Nephron (organoid): ENCODE results near the gene COL4A1.
A peak's percentile ranks its signal among the peaks of the same experiment; 100 is the strongest.

ENCODE experiments used
- H3K27ac Mint-ChIP-seq, 3 experiments: 2 replicates each; pipeline ENCODE4 v1.8.0; 2020; ENCODE audit warnings: mixed read lengths in 3 of 3, mild to moderate bottlenecking in 2 of 3, moderate library complexity in 1 of 3
- H3K27me3 Mint-ChIP-seq: 2 replicates; pipeline ENCODE4 v1.8.0; 2021; ENCODE audit warnings: low read depth, mild to moderate bottlenecking, moderate library complexity, mixed read lengths
- H3K36me3 Mint-ChIP-seq: 2 replicates; pipeline ENCODE4 v1.8.0; 2020; ENCODE audit warnings: low read depth, mixed read lengths
- H3K4me1 Mint-ChIP-seq: 2 replicates; pipeline ENCODE4 v1.8.0; 2020; ENCODE audit warnings: mixed read lengths
- H3K4me3 Mint-ChIP-seq, 3 experiments: 2 replicates each; pipeline ENCODE4 v1.8.0; 2020; ENCODE audit warnings: mild to moderate bottlenecking in 3 of 3, mixed read lengths in 3 of 3, moderate library complexity in 2 of 3
- H3K9me3 Mint-ChIP-seq: 2 replicates; pipeline ENCODE4 v1.8.0; 2020; ENCODE audit warnings: mixed read lengths
- CTCF ChIP-seq, 3 experiments: fragments of 200-600 bp; sonication (generic); IDR thresholded peaks; one replicate each; pipeline ENCODE4 v1.5.0; 2021; ENCODE audit warnings: antibody characterized with exemption in 3 of 3; ENCODE audit not compliant: unreplicated experiment in 3 of 3

Gene COL4A1

DNA sequence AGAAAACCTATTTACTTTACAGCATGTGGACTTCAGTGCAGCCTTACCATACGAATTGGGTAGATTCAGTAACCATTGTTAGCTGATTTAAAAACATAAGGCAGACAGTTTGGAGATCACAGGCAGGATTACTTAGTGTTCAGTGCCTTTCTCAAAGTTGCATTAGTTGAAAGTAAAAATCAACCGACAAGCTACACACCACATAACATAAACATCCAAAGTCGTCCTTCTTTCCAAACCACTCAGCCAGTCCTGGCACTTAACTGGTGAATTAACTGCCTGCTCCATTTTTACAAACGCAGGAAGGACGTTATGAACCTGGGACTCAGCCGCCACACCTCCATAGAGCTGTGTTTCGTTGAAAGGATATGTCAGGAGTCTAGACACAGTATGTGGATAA lies 91.4 kb downstream of the COL4A1 start:
- Mint-ChIP-seq H3K4me1 (peaks cover 42% of the 10 kb centered on the region), H3K27me3 (no peaks in the 10 kb centered on the region), H3K27ac (peak overlapping the region in 2 of 3 experiments; percentile 2 to 68), H3K36me3 (peaks cover 25% of the 10 kb centered on the region), H3K9me3 (no peaks in the 10 kb centered on the region), H3K4me3 (no peak overlapping the region)
- no peak for TF ChIP-seq CTCF (IDR thresholded peaks at IDR 0.05; ENCODE audit: unreplicated experiment in 3 of 3)

DNA sequence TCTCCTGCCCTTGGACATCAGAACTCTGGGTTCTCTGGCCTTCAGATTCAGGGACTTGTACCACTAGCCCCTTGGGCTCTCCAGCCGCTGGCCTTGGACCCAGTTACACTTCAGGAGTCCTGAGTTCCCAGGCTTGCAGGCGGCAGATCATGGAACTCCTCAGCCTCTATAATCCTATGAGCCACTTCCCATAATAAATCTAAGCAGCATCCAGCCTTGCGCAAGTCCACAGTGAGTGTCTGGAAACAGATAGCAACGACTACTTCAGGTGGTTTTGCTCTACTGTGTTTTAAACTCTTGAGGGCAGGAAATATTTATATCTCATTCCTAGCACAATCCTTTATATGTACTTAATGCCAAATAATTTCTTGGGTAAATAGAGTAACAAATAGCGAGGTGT lies 92.3 kb downstream of the COL4A1 start:
- no peak for TF ChIP-seq CTCF (IDR thresholded peaks at IDR 0.05; ENCODE audit: unreplicated experiment in 3 of 3)
- Mint-ChIP-seq H3K4me1 (peaks cover 38% of the 10 kb centered on the region), H3K27me3 (no peaks in the 10 kb centered on the region), H3K9me3 (no peaks in the 10 kb centered on the region), H3K27ac (no peak overlapping the region), H3K36me3 (peaks cover 31% of the 10 kb centered on the region), H3K4me3 (no peak overlapping the region)

DNA sequence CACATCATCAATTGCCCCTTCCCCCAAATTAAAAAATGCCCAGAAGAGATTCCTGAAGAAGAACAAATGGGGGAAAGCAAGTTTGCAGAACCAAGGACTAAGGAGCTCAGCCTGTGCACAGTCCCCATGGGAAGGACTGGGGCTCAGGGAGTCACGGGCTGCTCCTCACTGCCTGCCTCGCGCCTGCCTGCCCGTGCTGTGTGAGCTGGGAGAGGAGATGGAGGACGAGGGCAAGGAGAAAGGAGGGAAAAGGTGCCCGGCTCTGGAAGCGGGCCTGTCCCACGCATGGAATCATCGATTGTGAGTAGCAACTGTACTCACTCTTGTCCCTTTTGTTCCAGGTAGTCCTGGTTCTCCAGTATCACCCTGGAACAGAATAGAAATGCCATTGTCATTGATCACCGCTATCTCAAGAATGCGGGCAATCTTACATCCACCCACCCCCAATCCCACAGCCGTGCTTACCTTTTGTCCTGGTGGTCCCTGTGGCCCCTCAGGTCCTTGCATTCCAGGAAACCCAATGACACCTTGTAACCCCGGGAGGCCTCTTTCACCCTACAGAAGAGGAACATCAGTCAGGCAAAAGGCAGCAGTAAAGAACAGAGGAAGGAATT lies 93.4 kb downstream of the COL4A1 start:
- Mint-ChIP-seq H3K4me3 (no peak overlapping the region), H3K4me1 (peaks cover 31% of the 10 kb centered on the region), H3K9me3 (no peaks in the 10 kb centered on the region), H3K36me3 (peaks cover 40% of the 10 kb centered on the region), H3K27ac (no peak overlapping the region), H3K27me3 (no peaks in the 10 kb centered on the region)
- no peak for TF ChIP-seq CTCF (IDR thresholded peaks at IDR 0.05; ENCODE audit: unreplicated experiment in 3 of 3)

DNA sequence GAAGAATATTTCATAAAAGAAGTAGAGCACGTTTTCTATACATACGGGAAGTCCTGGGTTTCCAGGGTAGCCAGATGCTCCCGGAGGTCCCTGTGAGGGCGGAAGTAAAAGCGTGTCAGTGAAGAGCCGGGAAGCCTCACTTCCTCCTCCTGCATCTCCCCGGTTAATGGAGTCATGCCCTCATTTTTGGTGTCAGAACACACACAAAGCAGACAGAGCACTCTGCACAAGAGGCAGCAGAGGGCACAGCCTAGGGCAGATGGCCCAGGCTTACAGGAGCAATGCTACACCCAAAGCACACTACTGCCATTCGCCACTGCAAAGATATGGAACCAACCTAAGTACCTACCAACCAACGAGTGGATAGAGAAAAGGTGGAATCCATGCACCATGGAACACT lies 94.4 kb downstream of the COL4A1 start:
- Mint-ChIP-seq H3K36me3 (peaks cover 49% of the 10 kb centered on the region), H3K4me1 (peaks cover 20% of the 10 kb centered on the region)
- TF ChIP-seq CTCF (IDR thresholded peaks at IDR 0.05; ENCODE audit: unreplicated experiment in 3 of 3), result no peak

GRCh38 chr13:110211735-110212134 lies 95.2 kb downstream of the COL4A1 start:
- TF ChIP-seq CTCF (IDR thresholded peaks at IDR 0.05; ENCODE audit: unreplicated experiment in 3 of 3), result no peak
- H3K27ac Mint-ChIP-seq, result no peak overlapping the region
- H3K4me3 Mint-ChIP-seq, result no peak overlapping the region
- peaks cover 57% of the 10 kb centered on the region for H3K36me3 Mint-ChIP-seq
- no peaks in the 10 kb centered on the region for H3K27me3 Mint-ChIP-seq
- peaks cover 12% of the 10 kb centered on the region for H3K4me1 Mint-ChIP-seq
- H3K9me3 Mint-ChIP-seq, result no peaks in the 10 kb centered on the region

More for the DNA sequence above, 94.4 kb downstream of the COL4A1 start:
- H3K4me3 Mint-ChIP-seq, result no peak overlapping the region
- no peak overlapping the region for H3K27ac Mint-ChIP-seq
- H3K9me3 Mint-ChIP-seq, result no peaks in the 10 kb centered on the region
- no peaks in the 10 kb centered on the region for H3K27me3 Mint-ChIP-seq

DNA sequence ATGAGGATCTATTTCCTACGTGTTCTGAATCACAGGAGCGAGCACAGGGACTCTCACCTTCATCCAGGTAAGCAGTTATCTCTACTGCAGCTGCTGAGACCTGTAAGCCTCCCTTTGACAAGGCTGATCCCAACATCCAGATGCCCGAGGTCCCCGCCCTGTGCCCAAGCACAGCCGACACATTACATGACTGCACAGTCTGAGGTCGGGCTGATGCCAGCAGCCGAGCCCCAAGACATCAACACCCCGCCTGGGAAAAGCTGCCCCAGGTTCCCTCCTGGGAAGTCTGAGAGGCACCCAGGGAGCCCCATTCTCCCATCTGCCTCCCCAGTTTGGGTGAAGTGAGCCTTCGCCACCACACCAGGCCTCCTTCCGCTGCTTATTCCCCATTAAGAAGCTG lies 95.9 kb downstream of the COL4A1 start:
- H3K9me3 Mint-ChIP-seq, result no peaks in the 10 kb centered on the region
- H3K4me1 Mint-ChIP-seq, result peaks cover 5% of the 10 kb centered on the region
- no peak overlapping the region for H3K4me3 Mint-ChIP-seq
- no peaks in the 10 kb centered on the region for H3K27me3 Mint-ChIP-seq
- peaks cover 60% of the 10 kb centered on the region for H3K36me3 Mint-ChIP-seq
- H3K27ac Mint-ChIP-seq, result no peak overlapping the region
- no peak for TF ChIP-seq CTCF (IDR thresholded peaks at IDR 0.05; ENCODE audit: unreplicated experiment in 3 of 3)
